ENCODE data around the gene UVRAG. TPM values are rescaled to one million over a fixed set of nuclear protein-coding genes. Genes with fewer than 3 reads are reported as not detected.

UVRAG gene
- total and polyA plus RNA-seq, 4 donors, result 8.7 to 53.2 (median 18.3) TPM

DNA sequence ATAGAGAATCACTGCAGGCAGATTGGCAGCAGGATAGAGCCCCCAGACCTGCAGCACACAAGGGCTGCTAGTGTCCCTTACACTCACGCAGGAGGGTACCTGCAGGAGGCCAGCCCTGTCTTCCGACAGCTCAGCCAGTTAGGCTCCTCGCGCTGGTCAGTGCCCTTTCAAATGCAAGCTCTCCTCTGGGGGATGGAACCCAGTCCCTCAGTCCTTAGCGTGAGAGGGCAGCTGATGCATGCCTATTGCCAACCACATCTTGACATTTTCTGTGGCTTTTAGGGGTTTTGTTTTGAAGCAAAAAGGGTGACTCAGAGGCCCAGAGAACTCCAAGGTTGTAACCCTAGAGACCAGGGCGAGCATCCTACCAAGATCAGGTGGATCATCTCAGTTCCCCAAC, 351.3 kb downstream of the UVRAG start:
- no peak overlapping the region for H3K9ac ChIP-seq (ENCODE audit: insufficient read depth in 1 of 2, low read length in 2 of 2)
- DNase-seq (no peak), ATAC-seq (ENCODE audit: insufficient read depth, low FRiP score) (no peak)
- H3K4me1 ChIP-seq (ENCODE audit: control insufficient read depth in 5 of 5, insufficient read depth in 5 of 5, low read length in 5 of 5), result peaks cover 0 to 19% (median 4%) of the 10 kb centered on the region in 5 donors
- 78 to 85% methylated on average over 6 of the region's 6 CpGs for WGBS, 2 donors
- TF ChIP-seq CTCF (IDR thresholded peaks at IDR 0.05; ENCODE audit: control extremely low read depth, extremely low read depth), result no peak
- H3K9me3 ChIP-seq (ENCODE audit: control insufficient read depth in 4 of 4, insufficient read depth in 3 of 4, low read length in 3 of 4), result no peaks in the 10 kb centered on the region
- H3K4me3 ChIP-seq, result no peak overlapping the region
- H3K27me3 ChIP-seq (ENCODE audit: control insufficient read depth in 3 of 3, insufficient read depth in 3 of 3, low read length in 2 of 3), result no peaks in the 10 kb centered on the region
- H3K36me3 ChIP-seq (ENCODE audit: control insufficient read depth in 4 of 4, insufficient read depth in 4 of 4, low read length in 4 of 4), result no peaks in the 10 kb centered on the region
- no peak overlapping the region for H3K27ac ChIP-seq (ENCODE audit: low read depth in 1 of 2, low read length in 1 of 2)

- DNase-seq (no peak), ATAC-seq (ENCODE audit: insufficient read depth, low FRiP score) (no peak)
- no peak for TF ChIP-seq CTCF (IDR thresholded peaks at IDR 0.05; ENCODE audit: control extremely low read depth, extremely low read depth)
- H3K4me3 ChIP-seq, result no peak overlapping the region
- peaks cover 0 to 9% (median 0%) of the 10 kb centered on the region in 5 donors for H3K4me1 ChIP-seq (ENCODE audit: control insufficient read depth in 5 of 5, insufficient read depth in 5 of 5, low read length in 5 of 5)
- no peaks in the 10 kb centered on the region for H3K36me3 ChIP-seq (ENCODE audit: control insufficient read depth in 4 of 4, insufficient read depth in 4 of 4, low read length in 4 of 4)
- no peaks in the 10 kb centered on the region for H3K27me3 ChIP-seq (ENCODE audit: control insufficient read depth in 3 of 3, insufficient read depth in 3 of 3, low read length in 2 of 3)
- H3K9me3 ChIP-seq (ENCODE audit: control insufficient read depth in 4 of 4, insufficient read depth in 3 of 4, low read length in 3 of 4), result no peaks in the 10 kb centered on the region
- H3K27ac ChIP-seq (ENCODE audit: low read depth in 1 of 2, low read length in 1 of 2), result no peak overlapping the region
- H3K9ac ChIP-seq (ENCODE audit: insufficient read depth in 1 of 2, low read length in 2 of 2), result no peak overlapping the region
- WGBS, 2 donors, result 76 to 87% methylated on average over 13 of the region's 13 CpGs
Measured at GRCh38 chr11:76167590-76167989, 352.6 kb downstream of the UVRAG start.

GRCh38 chr11:76169473-76169896, 354.5 kb downstream of the UVRAG start:
- Histone ChIP-seq H3K9ac (ENCODE audit: insufficient read depth in 1 of 2, low read length in 2 of 2) (no peak overlapping the region), H3K36me3 (ENCODE audit: control insufficient read depth in 4 of 4, insufficient read depth in 4 of 4, low read length in 4 of 4) (no peaks in the 10 kb centered on the region), H3K27ac (ENCODE audit: low read depth in 1 of 2, low read length in 1 of 2) (no peak overlapping the region), H3K27me3 (ENCODE audit: control insufficient read depth in 3 of 3, insufficient read depth in 3 of 3, low read length in 2 of 3) (no peaks in the 10 kb centered on the region), H3K9me3 (ENCODE audit: control insufficient read depth in 4 of 4, insufficient read depth in 3 of 4, low read length in 3 of 4) (no peaks in the 10 kb centered on the region), H3K4me3 (no peak overlapping the region), H3K4me1 (ENCODE audit: control insufficient read depth in 5 of 5, insufficient read depth in 5 of 5, low read length in 5 of 5) (peaks cover 0 to 3% (median 0%) of the 10 kb centered on the region in 5 donors)
- ATAC-seq (ENCODE audit: insufficient read depth, low FRiP score) (no peak), DNase-seq (no peak)
- TF ChIP-seq CTCF (IDR thresholded peaks at IDR 0.05; ENCODE audit: control extremely low read depth, extremely low read depth), result no peak
- 82 to 87% methylated on average over 15 of the region's 15 CpGs for WGBS, 2 donors

DNA sequence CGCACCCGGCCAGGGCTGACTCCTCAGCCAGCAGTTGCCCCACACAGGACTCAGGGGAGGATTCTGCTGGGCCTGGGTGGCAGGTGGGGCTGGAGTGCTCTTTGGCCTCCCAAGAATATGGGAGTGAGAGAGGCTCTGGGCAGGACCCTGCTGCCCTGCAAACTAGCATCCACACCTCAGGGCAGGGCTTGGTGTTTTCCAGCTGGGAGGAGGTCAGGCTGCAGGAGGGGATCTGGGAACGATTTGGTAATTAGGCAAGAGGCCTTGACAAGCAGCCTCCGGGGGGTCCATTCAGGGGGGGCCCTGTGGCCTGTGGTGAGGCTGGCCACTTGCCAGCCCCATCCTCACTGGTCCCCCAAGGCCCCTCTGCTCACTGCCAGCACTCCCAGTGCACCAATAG, 355.5 kb downstream of the UVRAG start:
- WGBS, 2 donors, result 69 to 78% methylated on average over 4 of the region's 4 CpGs
- Histone ChIP-seq H3K9ac (ENCODE audit: insufficient read depth in 1 of 2, low read length in 2 of 2) (no peak overlapping the region), H3K27ac (ENCODE audit: low read depth in 1 of 2, low read length in 1 of 2) (no peak overlapping the region), H3K9me3 (ENCODE audit: control insufficient read depth in 4 of 4, insufficient read depth in 3 of 4, low read length in 3 of 4) (no peaks in the 10 kb centered on the region), H3K4me3 (no peak overlapping the region), H3K36me3 (ENCODE audit: control insufficient read depth in 4 of 4, insufficient read depth in 4 of 4, low read length in 4 of 4) (no peaks in the 10 kb centered on the region), H3K27me3 (ENCODE audit: control insufficient read depth in 3 of 3, insufficient read depth in 3 of 3, low read length in 2 of 3) (no peaks in the 10 kb centered on the region), H3K4me1 (ENCODE audit: control insufficient read depth in 5 of 5, insufficient read depth in 5 of 5, low read length in 5 of 5) (peaks cover 0 to 3% (median 0%) of the 10 kb centered on the region in 5 donors)
- no peak for TF ChIP-seq CTCF (IDR thresholded peaks at IDR 0.05; ENCODE audit: control extremely low read depth, extremely low read depth)
- no peak for DNase-seq
- no peak for ATAC-seq (ENCODE audit: insufficient read depth, low FRiP score)

Data from lung (tissue), 12 donors.